ENCODE results near the gene UBE2Q2.

The UBE2Q2 gene

GRCh38 chr15:75809986-75810750, 33.1 kb upstream of the UBE2Q2 start:
- H3K27ac ChIP-seq = no peak overlapping the region
- no peak for TF ChIP-seq EZH2 (IDR thresholded peaks at IDR 0.05)
- TF ChIP-seq FOXP2 (optimal IDR thresholded peaks at IDR 0.05; ENCODE audit: control extremely low read depth, extremely low read length, insufficient read depth) = no peak
- no peak for TF ChIP-seq POLR2AphosphoS5 (IDR thresholded peaks at IDR 0.05; ENCODE audit: borderline replicate concordance, low read depth, low read length)
- H3K4me3 ChIP-seq = no peak overlapping the region
- DNase-seq (ENCODE audit: low read depth, low spot score) = no peak
- no peaks in the 10 kb centered on the region for H3K9me3 ChIP-seq (ENCODE audit: low read depth, low read length)
- H3K9ac ChIP-seq (ENCODE audit: insufficient read length) = no peak overlapping the region
- no peaks in the 10 kb centered on the region for H3K36me3 ChIP-seq (ENCODE audit: insufficient read depth, low read length)

- Histone ChIP-seq H3K9ac (ENCODE audit: insufficient read length) (no peak overlapping the region), H3K4me3 (no peak overlapping the region), H3K27ac (no peak overlapping the region), H3K36me3 (ENCODE audit: insufficient read depth, low read length) (no peaks in the 10 kb centered on the region), H3K9me3 (ENCODE audit: low read depth, low read length) (no peaks in the 10 kb centered on the region)
- DNase-seq (ENCODE audit: low read depth, low spot score) = no peak
- TF ChIP-seq FOXP2 (optimal IDR thresholded peaks at IDR 0.05; ENCODE audit: control extremely low read depth, extremely low read length, insufficient read depth) = no peak
- TF ChIP-seq POLR2AphosphoS5 (IDR thresholded peaks at IDR 0.05; ENCODE audit: borderline replicate concordance, low read depth, low read length) = no peak
- TF ChIP-seq EZH2 (IDR thresholded peaks at IDR 0.05) = no peak
Observed at GRCh38 chr15:75810874-75811498, 32.3 kb upstream of the UBE2Q2 start.

GRCh38 chr15:75811626-75812025, 31.6 kb upstream of the UBE2Q2 start:
- Histone ChIP-seq H3K36me3 (ENCODE audit: insufficient read depth, low read length) (no peaks in the 10 kb centered on the region), H3K9me3 (ENCODE audit: low read depth, low read length) (no peaks in the 10 kb centered on the region), H3K4me3 (no peak overlapping the region), H3K27ac (no peak overlapping the region), H3K9ac (ENCODE audit: insufficient read length) (no peak overlapping the region)
- no peak for TF ChIP-seq FOXP2 (optimal IDR thresholded peaks at IDR 0.05; ENCODE audit: control extremely low read depth, extremely low read length, insufficient read depth)
- no peak for TF ChIP-seq POLR2AphosphoS5 (IDR thresholded peaks at IDR 0.05; ENCODE audit: borderline replicate concordance, low read depth, low read length)
- TF ChIP-seq EZH2 (IDR thresholded peaks at IDR 0.05) = no peak
- no peak for DNase-seq (ENCODE audit: low read depth, low spot score)

- Histone ChIP-seq H3K9me3 (ENCODE audit: low read depth, low read length) (no peaks in the 10 kb centered on the region), H3K36me3 (ENCODE audit: insufficient read depth, low read length) (no peaks in the 10 kb centered on the region), H3K27ac (no peak overlapping the region), H3K9ac (ENCODE audit: insufficient read length) (no peak overlapping the region), H3K4me3 (no peak overlapping the region)
- TF ChIP-seq EZH2 (IDR thresholded peaks at IDR 0.05) = no peak
- TF ChIP-seq FOXP2 (optimal IDR thresholded peaks at IDR 0.05; ENCODE audit: control extremely low read depth, extremely low read length, insufficient read depth) = no peak
- TF ChIP-seq POLR2AphosphoS5 (IDR thresholded peaks at IDR 0.05; ENCODE audit: borderline replicate concordance, low read depth, low read length) = no peak
- DNase-seq (ENCODE audit: low read depth, low spot score) = no peak
Observed at GRCh38 chr15:75814794-75815193, 28.5 kb upstream of the UBE2Q2 start.

GRCh38 chr15:75815811-75816719, 27.2 kb upstream of the UBE2Q2 start:
- Histone ChIP-seq H3K36me3 (ENCODE audit: insufficient read depth, low read length) (no peaks in the 10 kb centered on the region), H3K27ac (no peak overlapping the region), H3K9ac (ENCODE audit: insufficient read length) (no peak overlapping the region), H3K4me3 (no peak overlapping the region), H3K9me3 (ENCODE audit: low read depth, low read length) (no peaks in the 10 kb centered on the region)
- TF ChIP-seq EZH2 (IDR thresholded peaks at IDR 0.05) = no peak
- no peak for TF ChIP-seq POLR2AphosphoS5 (IDR thresholded peaks at IDR 0.05; ENCODE audit: borderline replicate concordance, low read depth, low read length)
- no peak for DNase-seq (ENCODE audit: low read depth, low spot score)

- Histone ChIP-seq H3K27ac (peak overlapping the region; percentile 72; the same call in 1 of the 2 replicates), H3K36me3 (ENCODE audit: insufficient read depth, low read length) (no peaks in the 10 kb centered on the region), H3K4me3 (peak overlapping the region; percentile 29; the same call in 1 of the 2 replicates), H3K9ac (ENCODE audit: insufficient read length) (no peak overlapping the region), H3K9me3 (ENCODE audit: low read depth, low read length) (no peaks in the 10 kb centered on the region)
- TF ChIP-seq POLR2AphosphoS5 (IDR thresholded peaks at IDR 0.05; ENCODE audit: borderline replicate concordance, low read depth, low read length) = no peak
- no peak for TF ChIP-seq FOXP2 (optimal IDR thresholded peaks at IDR 0.05; ENCODE audit: control extremely low read depth, extremely low read length, insufficient read depth)
- no peak for TF ChIP-seq EZH2 (IDR thresholded peaks at IDR 0.05)
- DNase-seq (ENCODE audit: low read depth, low spot score) = peak; percentile 18
Observed at GRCh38 chr15:75817138-75817935, 25.9 kb upstream of the UBE2Q2 start.

- Histone ChIP-seq H3K4me3 (no peak overlapping the region), H3K9ac (ENCODE audit: insufficient read length) (no peak overlapping the region), H3K9me3 (ENCODE audit: low read depth, low read length) (no peaks in the 10 kb centered on the region), H3K36me3 (ENCODE audit: insufficient read depth, low read length) (no peaks in the 10 kb centered on the region), H3K27ac (no peak overlapping the region)
- no peak for DNase-seq (ENCODE audit: low read depth, low spot score)
- TF ChIP-seq FOXP2 (optimal IDR thresholded peaks at IDR 0.05; ENCODE audit: control extremely low read depth, extremely low read length, insufficient read depth) (no peak), POLR2AphosphoS5 (IDR thresholded peaks at IDR 0.05; ENCODE audit: borderline replicate concordance, low read depth, low read length) (no peak), EZH2 (IDR thresholded peaks at IDR 0.05) (no peak)
Observed at GRCh38 chr15:75820206-75820605, 23.0 kb upstream of the UBE2Q2 start.

Data from SK-N-MC (cell line).